ENCODE measurements around the gene HLA-DMB. TPM values are rescaled to one million over a fixed set of nuclear protein-coding genes. Genes with fewer than 3 reads are reported as not detected.
A peak's percentile ranks its signal among the peaks of the same experiment; 100 is the strongest.

HLA-DMB gene
- total RNA-seq, 1 experiment from 2014 or later: 1.1 TPM

DNA sequence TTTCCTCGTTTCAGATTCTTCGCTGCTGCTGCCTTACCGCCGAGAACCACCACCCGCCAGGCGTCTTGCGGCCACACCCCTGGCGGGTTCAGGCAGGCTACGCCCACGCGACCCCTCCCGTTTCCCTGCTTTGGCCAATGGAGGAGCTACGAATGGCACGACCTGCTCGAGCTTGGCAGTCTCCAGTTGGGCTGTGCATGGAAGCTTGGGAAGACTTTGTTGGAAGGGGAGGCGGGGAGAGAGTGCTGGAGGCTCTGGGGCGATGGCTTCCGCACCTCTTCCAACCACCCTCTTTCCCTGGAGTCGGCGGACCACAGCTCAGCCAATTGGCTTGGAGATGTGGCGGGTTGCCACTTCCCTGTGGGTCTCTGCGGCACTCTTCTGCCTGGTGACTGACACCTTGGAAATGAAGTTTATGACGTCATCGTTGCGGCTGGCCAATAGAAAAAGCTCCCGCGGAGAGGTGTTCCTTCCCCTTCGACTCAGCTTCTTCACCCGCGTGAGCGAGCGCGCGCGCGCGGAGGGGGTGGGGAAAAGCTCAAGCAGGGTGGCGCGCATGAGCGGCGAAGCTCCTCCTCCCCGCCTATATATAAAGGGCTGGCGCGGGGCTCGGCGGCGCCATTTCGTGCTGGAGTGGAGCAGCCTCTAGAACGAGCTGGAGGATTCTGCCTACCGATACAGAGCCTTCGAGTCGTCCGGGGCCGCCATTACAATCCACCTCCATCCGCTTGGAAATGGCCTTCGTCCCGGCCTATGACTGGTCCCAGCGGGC is 30.9 kb upstream of the HLA-DMB start:
- Mint-ChIP-seq H3K4me3 (peak overlapping the region; percentile 98), H3K9me3 (no peaks in the 10 kb centered on the region), H3K27ac (peak overlapping the region; percentile 100), H3K27me3 (ENCODE audit: low read depth) (peaks cover 4% of the 10 kb centered on the region; the same call in 1 of the 2 replicates), H3K36me3 (peaks cover 67% of the 10 kb centered on the region), H3K4me1 (peaks cover 32% of the 10 kb centered on the region)
- ChIA-PET POLR2A (interaction anchor here (0.6 to 7.0 kb wide), 49 partner anchors 9 to 1980 kb away, joined by 3 to 146 read pairs (median 4); partner anchors contain the start of genes ATP6V1G2, B3GALT4, CUTA and HLA-DMA), CTCF (interaction anchor here (0.7 to 11.8 kb wide), 22 partner anchors 9 to 696 kb away, joined by 3 to 205 read pairs (median 4); partner anchors contain the start of genes B3GALT4, HLA-DMA, PSMB9 and TAP1)
- DNase-seq (ENCODE audit: low spot score) (peak; percentile 99), ATAC-seq (peak; percentile 56)
- TF ChIP-seq, protein P1, sequence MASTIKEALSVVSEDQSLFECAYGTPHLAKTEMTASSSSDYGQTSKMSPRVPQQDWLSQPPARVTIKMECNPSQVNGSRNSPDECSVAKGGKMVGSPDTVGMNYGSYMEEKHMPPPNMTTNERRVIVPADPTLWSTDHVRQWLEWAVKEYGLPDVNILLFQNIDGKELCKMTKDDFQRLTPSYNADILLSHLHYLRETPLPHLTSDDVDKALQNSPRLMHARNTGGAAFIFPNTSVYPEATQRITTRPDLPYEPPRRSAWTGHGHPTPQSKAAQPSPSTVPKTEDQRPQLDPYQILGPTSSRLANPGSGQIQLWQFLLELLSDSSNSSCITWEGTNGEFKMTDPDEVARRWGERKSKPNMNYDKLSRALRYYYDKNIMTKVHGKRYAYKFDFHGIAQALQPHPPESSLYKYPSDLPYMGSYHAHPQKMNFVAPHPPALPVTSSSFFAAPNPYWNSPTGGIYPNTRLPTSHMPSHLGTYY (CRISPR knock-in tag; IDR thresholded peaks at IDR 0.05): no peak
- 0 out of 2 replicates have a peak, but pooled peaks have one; percentile 26 for TF ChIP-seq GABPB1 (CRISPR knock-in tag; IDR thresholded peaks at IDR 0.05)
- TF ChIP-seq ZNF416 (CRISPR knock-in tag; IDR thresholded peaks at IDR 0.05): no peak
- TF ChIP-seq, protein P2, sequence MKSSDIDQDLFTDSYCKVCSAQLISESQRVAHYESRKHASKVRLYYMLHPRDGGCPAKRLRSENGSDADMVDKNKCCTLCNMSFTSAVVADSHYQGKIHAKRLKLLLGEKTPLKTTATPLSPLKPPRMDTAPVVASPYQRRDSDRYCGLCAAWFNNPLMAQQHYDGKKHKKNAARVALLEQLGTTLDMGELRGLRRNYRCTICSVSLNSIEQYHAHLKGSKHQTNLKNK (CRISPR knock-in tag; IDR thresholded peaks at IDR 0.05): peak; percentile 80
- TF ChIP-seq ZNF138 (CRISPR knock-in tag; conservative IDR thresholded peaks at IDR 0.05): no peak
- TF ChIP-seq RELA (CRISPR knock-in tag; IDR thresholded peaks at IDR 0.05; ENCODE audit: borderline replicate concordance): no peak
- TF ChIP-seq, protein P3, sequence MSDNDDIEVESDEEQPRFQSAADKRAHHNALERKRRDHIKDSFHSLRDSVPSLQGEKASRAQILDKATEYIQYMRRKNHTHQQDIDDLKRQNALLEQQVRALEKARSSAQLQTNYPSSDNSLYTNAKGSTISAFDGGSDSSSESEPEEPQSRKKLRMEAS (CRISPR knock-in tag; IDR thresholded peaks at IDR 0.05): peak; percentile 85
- TF ChIP-seq, protein P4, sequence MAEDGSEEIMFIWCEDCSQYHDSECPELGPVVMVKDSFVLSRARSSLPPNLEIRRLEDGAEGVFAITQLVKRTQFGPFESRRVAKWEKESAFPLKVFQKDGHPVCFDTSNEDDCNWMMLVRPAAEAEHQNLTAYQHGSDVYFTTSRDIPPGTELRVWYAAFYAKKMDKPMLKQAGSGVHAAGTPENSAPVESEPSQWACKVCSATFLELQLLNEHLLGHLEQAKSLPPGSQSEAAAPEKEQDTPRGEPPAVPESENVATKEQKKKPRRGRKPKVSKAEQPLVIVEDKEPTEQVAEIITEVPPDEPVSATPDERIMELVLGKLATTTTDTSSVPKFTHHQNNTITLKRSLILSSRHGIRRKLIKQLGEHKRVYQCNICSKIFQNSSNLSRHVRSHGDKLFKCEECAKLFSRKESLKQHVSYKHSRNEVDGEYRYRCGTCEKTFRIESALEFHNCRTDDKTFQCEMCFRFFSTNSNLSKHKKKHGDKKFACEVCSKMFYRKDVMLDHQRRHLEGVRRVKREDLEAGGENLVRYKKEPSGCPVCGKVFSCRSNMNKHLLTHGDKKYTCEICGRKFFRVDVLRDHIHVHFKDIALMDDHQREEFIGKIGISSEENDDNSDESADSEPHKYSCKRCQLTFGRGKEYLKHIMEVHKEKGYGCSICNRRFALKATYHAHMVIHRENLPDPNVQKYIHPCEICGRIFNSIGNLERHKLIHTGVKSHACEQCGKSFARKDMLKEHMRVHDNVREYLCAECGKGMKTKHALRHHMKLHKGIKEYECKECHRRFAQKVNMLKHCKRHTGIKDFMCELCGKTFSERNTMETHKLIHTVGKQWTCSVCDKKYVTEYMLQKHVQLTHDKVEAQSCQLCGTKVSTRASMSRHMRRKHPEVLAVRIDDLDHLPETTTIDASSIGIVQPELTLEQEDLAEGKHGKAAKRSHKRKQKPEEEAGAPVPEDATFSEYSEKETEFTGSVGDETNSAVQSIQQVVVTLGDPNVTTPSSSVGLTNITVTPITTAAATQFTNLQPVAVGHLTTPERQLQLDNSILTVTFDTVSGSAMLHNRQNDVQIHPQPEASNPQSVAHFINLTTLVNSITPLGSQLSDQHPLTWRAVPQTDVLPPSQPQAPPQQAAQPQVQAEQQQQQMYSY (CRISPR knock-in tag; IDR thresholded peaks at IDR 0.05): no peak
- 0 out of 2 replicates have a peak, but pooled peaks have one; percentile 25 for TF ChIP-seq SOX15 (CRISPR knock-in tag; IDR thresholded peaks at IDR 0.05)
- TF ChIP-seq ZNF671 (CRISPR knock-in tag; IDR thresholded peaks at IDR 0.05): peak; percentile 79; the same call in 1 of the 2 replicates
- TF ChIP-seq, protein P5, sequence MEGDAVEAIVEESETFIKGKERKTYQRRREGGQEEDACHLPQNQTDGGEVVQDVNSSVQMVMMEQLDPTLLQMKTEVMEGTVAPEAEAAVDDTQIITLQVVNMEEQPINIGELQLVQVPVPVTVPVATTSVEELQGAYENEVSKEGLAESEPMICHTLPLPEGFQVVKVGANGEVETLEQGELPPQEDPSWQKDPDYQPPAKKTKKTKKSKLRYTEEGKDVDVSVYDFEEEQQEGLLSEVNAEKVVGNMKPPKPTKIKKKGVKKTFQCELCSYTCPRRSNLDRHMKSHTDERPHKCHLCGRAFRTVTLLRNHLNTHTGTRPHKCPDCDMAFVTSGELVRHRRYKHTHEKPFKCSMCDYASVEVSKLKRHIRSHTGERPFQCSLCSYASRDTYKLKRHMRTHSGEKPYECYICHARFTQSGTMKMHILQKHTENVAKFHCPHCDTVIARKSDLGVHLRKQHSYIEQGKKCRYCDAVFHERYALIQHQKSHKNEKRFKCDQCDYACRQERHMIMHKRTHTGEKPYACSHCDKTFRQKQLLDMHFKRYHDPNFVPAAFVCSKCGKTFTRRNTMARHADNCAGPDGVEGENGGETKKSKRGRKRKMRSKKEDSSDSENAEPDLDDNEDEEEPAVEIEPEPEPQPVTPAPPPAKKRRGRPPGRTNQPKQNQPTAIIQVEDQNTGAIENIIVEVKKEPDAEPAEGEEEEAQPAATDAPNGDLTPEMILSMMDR (IDR thresholded peaks at IDR 0.05): no peak
- TF ChIP-seq, protein P6, sequence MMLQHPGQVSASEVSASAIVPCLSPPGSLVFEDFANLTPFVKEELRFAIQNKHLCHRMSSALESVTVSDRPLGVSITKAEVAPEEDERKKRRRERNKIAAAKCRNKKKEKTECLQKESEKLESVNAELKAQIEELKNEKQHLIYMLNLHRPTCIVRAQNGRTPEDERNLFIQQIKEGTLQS (CRISPR knock-in tag; conservative IDR thresholded peaks at IDR 0.05): peak; percentile 58; the same call in 1 of the 2 replicates
- TF ChIP-seq ZNF232 (CRISPR knock-in tag; IDR thresholded peaks at IDR 0.05): 0 out of 2 replicates have a peak, but pooled peaks have one; percentile 46
- TF ChIP-seq, protein P7, sequence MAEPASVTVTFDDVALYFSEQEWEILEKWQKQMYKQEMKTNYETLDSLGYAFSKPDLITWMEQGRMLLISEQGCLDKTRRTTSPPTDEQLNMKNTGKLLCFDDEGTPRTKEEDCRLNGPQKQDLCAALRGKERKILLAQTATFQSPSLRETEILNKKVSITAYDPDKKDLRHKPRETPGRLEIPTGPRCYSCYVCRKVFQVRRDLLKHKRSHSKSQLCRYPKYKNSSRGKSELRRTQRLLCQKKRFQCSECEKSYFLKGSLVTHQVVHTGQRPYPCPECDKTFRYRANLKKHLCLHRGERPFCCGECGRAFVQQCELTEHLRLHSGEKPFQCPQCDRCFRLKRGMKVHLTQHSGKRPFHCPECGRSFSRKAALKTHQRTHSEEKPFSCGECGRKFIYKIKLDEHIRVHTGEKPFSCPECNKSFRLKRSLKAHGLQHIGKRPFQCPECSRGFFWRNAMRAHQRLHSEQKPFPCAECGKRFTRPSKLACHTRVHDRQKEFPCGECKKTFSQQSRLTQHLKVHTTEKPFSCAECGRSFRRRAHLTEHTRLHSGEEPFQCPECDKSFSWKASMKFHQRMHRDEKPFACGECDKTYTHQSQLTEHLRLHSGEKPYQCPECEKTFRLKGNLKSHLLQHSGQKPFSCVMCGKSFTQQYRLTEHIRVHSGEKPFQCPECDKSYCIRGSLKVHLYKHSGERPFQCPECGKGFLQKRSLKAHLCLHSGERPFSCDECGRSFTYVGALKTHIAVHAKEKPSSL (CRISPR knock-in tag; conservative IDR thresholded peaks at IDR 0.05): 0 out of 2 replicates have a peak, but pooled peaks have one; percentile 59
- no peak for TF ChIP-seq PRRX2 (CRISPR knock-in tag; IDR thresholded peaks at IDR 0.05)
- TF ChIP-seq, protein P8, sequence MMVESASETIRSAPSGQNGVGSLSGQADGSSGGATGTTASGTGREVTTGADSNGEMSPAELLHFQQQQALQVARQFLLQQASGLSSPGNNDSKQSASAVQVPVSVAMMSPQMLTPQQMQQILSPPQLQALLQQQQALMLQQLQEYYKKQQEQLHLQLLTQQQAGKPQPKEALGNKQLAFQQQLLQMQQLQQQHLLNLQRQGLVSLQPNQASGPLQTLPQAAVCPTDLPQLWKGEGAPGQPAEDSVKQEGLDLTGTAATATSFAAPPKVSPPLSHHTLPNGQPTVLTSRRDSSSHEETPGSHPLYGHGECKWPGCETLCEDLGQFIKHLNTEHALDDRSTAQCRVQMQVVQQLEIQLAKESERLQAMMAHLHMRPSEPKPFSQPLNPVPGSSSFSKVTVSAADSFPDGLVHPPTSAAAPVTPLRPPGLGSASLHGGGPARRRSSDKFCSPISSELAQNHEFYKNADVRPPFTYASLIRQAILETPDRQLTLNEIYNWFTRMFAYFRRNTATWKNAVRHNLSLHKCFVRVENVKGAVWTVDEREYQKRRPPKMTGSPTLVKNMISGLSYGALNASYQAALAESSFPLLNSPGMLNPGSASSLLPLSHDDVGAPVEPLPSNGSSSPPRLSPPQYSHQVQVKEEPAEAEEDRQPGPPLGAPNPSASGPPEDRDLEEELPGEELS (CRISPR knock-in tag; IDR thresholded peaks at IDR 0.05): no peak; the same call in none of the 2 replicates
- peak; percentile 68; the same call in 1 of the 2 replicates for TF ChIP-seq ZBTB21 (CRISPR knock-in tag; IDR thresholded peaks at IDR 0.05; ENCODE audit: borderline replicate concordance)
- no peak for TF ChIP-seq ZNF423 (CRISPR knock-in tag; IDR thresholded peaks at IDR 0.05)
- TF ChIP-seq MYBL2 (CRISPR knock-in tag; IDR thresholded peaks at IDR 0.05): peak; percentile 28
- TF ChIP-seq ESRRA (CRISPR knock-in tag; IDR thresholded peaks at IDR 0.05; ENCODE audit: borderline replicate concordance): no peak
- TF ChIP-seq HMGA2 (CRISPR knock-in tag; IDR thresholded peaks at IDR 0.05): peak; percentile 88
- TF ChIP-seq, protein P9, sequence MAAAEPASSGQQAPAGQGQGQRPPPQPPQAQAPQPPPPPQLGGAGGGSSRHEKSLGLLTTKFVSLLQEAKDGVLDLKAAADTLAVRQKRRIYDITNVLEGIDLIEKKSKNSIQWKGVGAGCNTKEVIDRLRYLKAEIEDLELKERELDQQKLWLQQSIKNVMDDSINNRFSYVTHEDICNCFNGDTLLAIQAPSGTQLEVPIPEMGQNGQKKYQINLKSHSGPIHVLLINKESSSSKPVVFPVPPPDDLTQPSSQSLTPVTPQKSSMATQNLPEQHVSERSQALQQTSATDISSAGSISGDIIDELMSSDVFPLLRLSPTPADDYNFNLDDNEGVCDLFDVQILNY (CRISPR knock-in tag; IDR thresholded peaks at IDR 0.05): peak; percentile 23; the same call in 1 of the 2 replicates
- TF ChIP-seq ZNF121 (CRISPR knock-in tag; IDR thresholded peaks at IDR 0.05): no peak
- peak; percentile 36; the same call in 1 of the 2 replicates for TF ChIP-seq TCF7 (CRISPR knock-in tag; IDR thresholded peaks at IDR 0.05; ENCODE audit: low read depth)

Measured in WTC11 (cell line).